CD14-positive monocyte (primary cell): ENCODE measurements around the gene SLC13A3. TPM values are rescaled to one million over a fixed set of nuclear protein-coding genes. Genes with fewer than 3 reads are reported as not detected.

Source experiments
- DNase-seq, 3 donors: peaks; one replicate each; pipeline ENCODE4 v3.0.0-alpha.2; 2011 to 2022
- H2AFZ ChIP-seq: 2 replicates; pipeline ENCODE4 v1.6.0; 2012; ENCODE audit warnings: mild to moderate bottlenecking, low read depth, low read length, inconsistent platforms; ENCODE audit not compliant: insufficient read depth, poor library complexity, severe bottlenecking
- H3K27ac ChIP-seq, 2 donors: 1 replicate in 1 of 2; 2 replicates in 1 of 2; pipeline ENCODE4 v1.5.1; 2012 to 2013; ENCODE audit warnings: low read length in 2 of 2, control low read depth in 1 of 2, inconsistent platforms in 1 of 2, low read depth in 1 of 2, mild to moderate bottlenecking in 1 of 2
- H3K27me3 ChIP-seq, 2 donors: one replicate each; pipeline versions ENCODE4 v1.6.0 to v1.6.1; 2011 to 2013; ENCODE audit warnings: low read length in 2 of 2; ENCODE audit not compliant: control insufficient read depth in 2 of 2, insufficient read depth in 2 of 2
- H3K36me3 ChIP-seq, 2 donors: replicated peaks in 1 of 2; 1 replicate in 1 of 2; 2 replicates in 1 of 2; pipeline versions ENCODE4 v1.5.1 to v1.6.1; 2012 to 2013; ENCODE audit warnings: low read length in 2 of 2, control low read depth in 1 of 2, inconsistent platforms in 1 of 2, mild to moderate bottlenecking in 1 of 2; ENCODE audit not compliant: insufficient read depth in 2 of 2, control insufficient read depth in 1 of 2
- H3K4me1 ChIP-seq, 2 donors: 1 replicate in 1 of 2; 2 replicates in 1 of 2; pipeline versions ENCODE4 v1.5.1 to v1.6.1; 2012 to 2013; ENCODE audit warnings: low read length in 2 of 2, control low read depth in 1 of 2, inconsistent platforms in 1 of 2, mild to moderate bottlenecking in 1 of 2, moderate library complexity in 1 of 2; ENCODE audit not compliant: insufficient read depth in 2 of 2, control insufficient read depth in 1 of 2
- H3K4me2 ChIP-seq: replicated peaks from 2 replicates; pipeline ENCODE3; 2012; ENCODE audit warnings: low read length, moderate library complexity, mild to moderate bottlenecking; ENCODE audit not compliant: poor library complexity, severe bottlenecking; ENCODE audit errors: extremely low read depth
- H3K4me3 ChIP-seq, 3 experiments: fragments of 200-600 bp in 1 of 3; sonication (generic) in 1 of 3; replicated peaks in 1 of 3; 1 replicate in 2 of 3; 2 replicates in 1 of 3; pipeline ENCODE4 v1.5.1; 2011 to 2013; ENCODE audit warnings: low read length in 3 of 3, mild to moderate bottlenecking in 3 of 3, control low read depth in 2 of 3, low read depth in 2 of 3, inconsistent platforms in 1 of 3, moderate library complexity in 1 of 3
- H3K79me2 ChIP-seq: 2 replicates; pipeline ENCODE4 v1.6.0; 2012; ENCODE audit warnings: mild to moderate bottlenecking, control low read depth, inconsistent platforms, low read length, moderate library complexity; ENCODE audit not compliant: insufficient read depth
- H3K9ac ChIP-seq: 2 replicates; pipeline ENCODE4 v1.6.0; 2017; ENCODE audit warnings: low read length, mild to moderate bottlenecking; ENCODE audit not compliant: insufficient read depth, poor library complexity, severe bottlenecking
- H3K9me3 ChIP-seq, 2 donors: replicated peaks in 1 of 2; 1 replicate in 1 of 2; 2 replicates in 1 of 2; pipeline versions ENCODE4 v1.5.1 to v1.6.1; 2012 to 2013; ENCODE audit warnings: low read length in 2 of 2, control low read depth in 1 of 2; ENCODE audit not compliant: control insufficient read depth in 1 of 2, insufficient read depth in 1 of 2
- H4K20me1 ChIP-seq: 2 replicates; pipeline ENCODE4 v1.6.0; 2012; ENCODE audit warnings: mild to moderate bottlenecking, low read length, control low read depth, moderate library complexity; ENCODE audit not compliant: insufficient read depth
- H3K27ac Mint-ChIP-seq, 7 donors: one replicate each; pipeline ENCODE4 v1.8.0; 2020; ENCODE audit warnings: mild to moderate bottlenecking in 7 of 7, mixed read lengths in 7 of 7, moderate library complexity in 6 of 7, inconsistent platforms in 2 of 7
- H3K27me3 Mint-ChIP-seq, 3 donors: one replicate each; pipeline ENCODE4 v1.8.0; 2021 to 2022; ENCODE audit warnings: low read depth in 3 of 3, mild to moderate bottlenecking in 3 of 3, mixed read lengths in 3 of 3, moderate library complexity in 3 of 3, inconsistent platforms in 1 of 3
- H3K36me3 Mint-ChIP-seq, 2 donors: one replicate each; pipeline ENCODE4 v1.8.0; 2020; ENCODE audit warnings: mixed read lengths in 2 of 2, inconsistent platforms in 1 of 2, mild to moderate bottlenecking in 1 of 2
- H3K4me1 Mint-ChIP-seq: one replicate; pipeline ENCODE4 v1.8.0; 2020; ENCODE audit warnings: mild to moderate bottlenecking, mixed read lengths
- H3K4me3 Mint-ChIP-seq, 2 donors: one replicate each; pipeline ENCODE4 v1.8.0; 2020; ENCODE audit warnings: mild to moderate bottlenecking in 2 of 2, mixed read lengths in 2 of 2, moderate library complexity in 1 of 2
- H3K9me3 Mint-ChIP-seq, 7 donors: one replicate each; pipeline ENCODE4 v1.8.0; 2020 to 2022; ENCODE audit warnings: mixed read lengths in 7 of 7, mild to moderate bottlenecking in 6 of 7, moderate library complexity in 6 of 7, inconsistent platforms in 2 of 7
- WGBS: methylation state at CpG from one replicate; pipeline ENCODE4 v1.1.5; 2013; ENCODE audit warnings: missing lambda C conversion rate; ENCODE audit not compliant: insufficient coverage; 5-methylcytosine and 5-hydroxymethylcytosine counted together
- intact Hi-C, 2 donors: fragments of 100-400 bp; cut with micrococcal nuclease; formaldehyde crosslinking; loops; one replicate each; pipeline versions ENCODE4 v1.15.0 to v1.15.1; 2023
- polyA plus RNA-seq, 3 donors: library from polyadenylated mRNA; depleted of rRNA in 1 of 3; unstranded in 2 of 3; stranded (reverse) in 1 of 3; fragments of 300-500 nt in 2 of 3; fragments of >200 nt in 1 of 3; fragmentation: Illumina TruSeq in 2 of 3; gene quantifications; 1 replicate in 2 of 3; 2 replicates in 1 of 3; pipeline ENCODE4 v1.2.3, GENCODE V29; 2012 to 2021
- TF ChIP-seq, protein P1 (sequence below): fragments of 200-600 bp; IDR thresholded peaks from one replicate; pipeline ENCODE4 v1.8.0; 2022; ENCODE audit warnings: antibody characterized with exemption, mild to moderate bottlenecking

The SLC13A3 gene
- polyA plus RNA-seq, 3 donors: 0.04 TPM; not detected in 2

DNA sequence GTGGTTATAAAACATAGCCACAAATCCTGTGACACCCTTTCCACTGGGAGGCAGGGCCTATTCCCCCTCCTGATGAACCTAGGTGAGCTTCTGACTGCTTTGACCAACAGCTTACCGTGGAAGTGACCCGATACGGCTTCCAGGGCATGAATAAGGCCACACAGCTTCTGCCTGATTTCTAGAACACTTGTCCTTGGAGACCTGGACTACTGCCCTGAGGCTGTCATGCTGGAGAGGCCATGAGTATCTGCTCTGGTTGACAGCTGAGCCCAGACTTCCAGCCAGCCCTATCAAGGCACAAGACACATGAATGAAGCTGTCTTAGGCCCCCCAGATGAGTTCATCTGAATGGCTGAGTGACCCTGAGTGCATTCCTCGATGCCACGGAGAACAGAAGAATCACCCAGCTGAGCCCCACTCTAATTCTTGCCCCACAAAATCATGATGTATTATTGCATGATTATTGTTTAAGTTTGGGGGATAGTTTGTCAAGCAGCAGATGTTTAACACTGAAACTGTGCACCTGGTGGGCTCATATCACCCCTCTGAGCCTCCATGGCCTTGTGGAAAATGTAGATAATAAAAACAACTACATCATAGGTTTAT, 21.4 kb upstream of the SLC13A3 start:
- Mint-ChIP-seq H3K27ac (no peak overlapping the region), H3K4me1 (no peaks in the 10 kb centered on the region)
- H3K36me3 ChIP-seq: no peaks in the 10 kb centered on the region

DNA sequence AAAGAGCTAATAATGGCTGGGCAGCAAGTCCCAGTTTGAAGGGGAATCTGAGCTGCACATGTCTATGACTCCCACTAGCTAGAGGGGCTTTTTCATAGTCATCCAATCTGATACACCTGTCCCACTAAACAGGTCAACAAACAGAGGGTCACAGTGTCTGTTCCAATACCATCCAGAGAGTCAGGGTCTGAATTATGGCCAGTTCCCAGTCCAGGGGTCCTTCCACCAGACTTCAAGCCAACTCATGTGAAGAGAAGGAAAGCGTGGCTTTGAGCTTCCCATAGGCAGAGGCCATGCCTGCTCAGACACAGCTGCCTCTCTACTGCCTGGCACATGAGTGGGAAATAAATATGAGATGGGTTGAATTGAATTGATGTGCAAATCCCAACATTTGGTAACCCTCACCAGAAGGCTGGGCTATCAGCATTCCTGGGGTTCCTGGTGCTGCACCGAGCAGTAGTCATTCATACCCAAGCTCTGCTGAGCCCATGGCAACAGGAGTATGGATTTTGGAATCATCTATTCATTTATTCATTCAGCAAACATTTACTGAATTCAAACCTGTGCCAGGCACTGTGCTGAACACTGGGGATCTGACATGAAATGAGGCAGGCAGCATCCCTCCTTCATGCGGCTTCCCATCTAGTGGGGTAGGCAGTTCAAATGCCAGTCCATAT, 20.7 kb upstream of the SLC13A3 start:
- Mint-ChIP-seq H3K4me1 (no peaks in the 10 kb centered on the region), H3K36me3 (no peaks in the 10 kb centered on the region), H3K4me3 (no peak overlapping the region), H3K27me3 (peaks cover 0 to 3% (median 3%) of the 10 kb centered on the region in 3 donors), H3K9me3 (peaks cover 2 to 20% (median 9%) of the 10 kb centered on the region in 7 donors), H3K27ac (no peak overlapping the region)
- Histone ChIP-seq H3K4me2 (no peak overlapping the region), H3K27ac (no peak overlapping the region), H3K79me2 (no peaks in the 10 kb centered on the region), H3K36me3 (no peaks in the 10 kb centered on the region), H3K9ac (no peak overlapping the region), H3K27me3 (no peaks in the 10 kb centered on the region), H2AFZ (no peak overlapping the region), H3K4me1 (no peaks in the 10 kb centered on the region), H4K20me1 (no peaks in the 10 kb centered on the region), H3K4me3 (no peak overlapping the region), H3K9me3 (peaks cover 4 to 11% of the 10 kb centered on the region in 2 donors)
- DNase-seq: no peak
- TF ChIP-seq, protein P1, sequence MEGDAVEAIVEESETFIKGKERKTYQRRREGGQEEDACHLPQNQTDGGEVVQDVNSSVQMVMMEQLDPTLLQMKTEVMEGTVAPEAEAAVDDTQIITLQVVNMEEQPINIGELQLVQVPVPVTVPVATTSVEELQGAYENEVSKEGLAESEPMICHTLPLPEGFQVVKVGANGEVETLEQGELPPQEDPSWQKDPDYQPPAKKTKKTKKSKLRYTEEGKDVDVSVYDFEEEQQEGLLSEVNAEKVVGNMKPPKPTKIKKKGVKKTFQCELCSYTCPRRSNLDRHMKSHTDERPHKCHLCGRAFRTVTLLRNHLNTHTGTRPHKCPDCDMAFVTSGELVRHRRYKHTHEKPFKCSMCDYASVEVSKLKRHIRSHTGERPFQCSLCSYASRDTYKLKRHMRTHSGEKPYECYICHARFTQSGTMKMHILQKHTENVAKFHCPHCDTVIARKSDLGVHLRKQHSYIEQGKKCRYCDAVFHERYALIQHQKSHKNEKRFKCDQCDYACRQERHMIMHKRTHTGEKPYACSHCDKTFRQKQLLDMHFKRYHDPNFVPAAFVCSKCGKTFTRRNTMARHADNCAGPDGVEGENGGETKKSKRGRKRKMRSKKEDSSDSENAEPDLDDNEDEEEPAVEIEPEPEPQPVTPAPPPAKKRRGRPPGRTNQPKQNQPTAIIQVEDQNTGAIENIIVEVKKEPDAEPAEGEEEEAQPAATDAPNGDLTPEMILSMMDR: no peak
- 100% methylated on average over 1 of the region's 3 CpGs for WGBS
- intact Hi-C loops: no loop called here

More for the DNA sequence above, 21.4 kb upstream of the SLC13A3 start:
- WGBS: 95% methylated on average over 3 of the region's 5 CpGs
- Histone ChIP-seq H3K4me3 (no peak overlapping the region), H2AFZ (no peak overlapping the region), H3K27me3 (no peaks in the 10 kb centered on the region), H3K9ac (no peak overlapping the region), H3K4me1 (no peaks in the 10 kb centered on the region), H4K20me1 (no peaks in the 10 kb centered on the region), H3K27ac (no peak overlapping the region), H3K9me3 (peaks cover 4 to 11% of the 10 kb centered on the region in 2 donors), H3K4me2 (no peak overlapping the region), H3K79me2 (no peaks in the 10 kb centered on the region)
- peaks cover 2 to 20% (median 9%) of the 10 kb centered on the region in 7 donors for H3K9me3 Mint-ChIP-seq
- H3K27me3 Mint-ChIP-seq: peaks cover 0 to 4% (median 3%) of the 10 kb centered on the region in 3 donors
- H3K36me3 Mint-ChIP-seq: no peaks in the 10 kb centered on the region
- no peak overlapping the region for H3K4me3 Mint-ChIP-seq
- intact Hi-C loops: no loop called here
- TF ChIP-seq, protein P1: no peak
- no peak for DNase-seq
